ENCODE data around the gene TSPAN9. TPM values are rescaled to one million over a fixed set of nuclear protein-coding genes. Genes with fewer than 3 reads are reported as not detected.

The TSPAN9 gene
- total and polyA plus RNA-seq, 4 donors: 17.4 to 62.9 (median 34.2) TPM

DNA sequence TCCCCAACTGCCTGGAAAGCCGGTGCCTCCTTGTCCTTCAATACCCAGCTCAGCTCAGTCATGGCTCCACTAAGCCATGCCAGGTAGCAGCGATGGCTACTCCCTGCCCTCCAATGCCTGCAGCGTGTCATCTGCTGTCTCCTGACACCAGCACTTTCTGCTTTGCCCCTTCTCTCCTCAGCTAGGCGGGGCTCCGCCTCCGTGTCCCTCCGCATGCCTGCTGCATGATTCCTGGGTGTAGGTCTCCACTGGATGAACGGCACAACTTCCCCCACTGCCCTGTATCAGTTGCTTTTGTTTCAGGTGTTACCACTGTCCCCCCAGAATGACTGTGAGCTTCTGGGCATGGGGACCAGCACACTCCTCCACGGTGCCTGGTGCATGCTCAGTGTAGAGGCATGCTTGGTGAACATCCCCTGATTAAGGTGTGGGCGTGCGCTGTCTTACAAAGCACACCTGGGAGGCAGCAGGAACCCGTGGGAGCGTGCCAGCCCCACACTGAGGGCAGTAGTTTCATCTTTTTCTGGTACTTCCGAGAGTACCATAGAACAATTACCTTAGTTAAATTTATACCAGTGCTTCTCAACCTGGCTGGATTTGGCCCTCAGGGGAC, 234.4 kb downstream of the TSPAN9 start:
- no peak for DNase-seq (ENCODE audit: low spot score)
- WGBS: 85% methylated on average over 14 of the region's 14 CpGs
- peaks cover 0 to 2% (median 0%) of the 10 kb centered on the region in 4 donors for H3K27me3 ChIP-seq (ENCODE audit: control insufficient read depth in 4 of 4, insufficient read depth in 4 of 4, low read length in 3 of 4)
- no peak overlapping the region for H3K27ac ChIP-seq (ENCODE audit: low read depth in 1 of 2, low read length in 2 of 2)
- no peaks in the 10 kb centered on the region for H3K9me3 ChIP-seq (ENCODE audit: control insufficient read depth in 4 of 4, low read length in 3 of 4)
- TF ChIP-seq, protein P1, sequence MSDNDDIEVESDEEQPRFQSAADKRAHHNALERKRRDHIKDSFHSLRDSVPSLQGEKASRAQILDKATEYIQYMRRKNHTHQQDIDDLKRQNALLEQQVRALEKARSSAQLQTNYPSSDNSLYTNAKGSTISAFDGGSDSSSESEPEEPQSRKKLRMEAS (IDR thresholded peaks at IDR 0.05): no peak
- TF ChIP-seq HNF4G (IDR thresholded peaks at IDR 0.05) (no peak), RAD21 (IDR thresholded peaks at IDR 0.05) (no peak), YY1 (IDR thresholded peaks at IDR 0.05) (no peak), EGR1 (IDR thresholded peaks at IDR 0.05; ENCODE audit: low read depth in 2 of 2) (no peak), JUND (IDR thresholded peaks at IDR 0.05) (no peak), HNF4A (conservative IDR thresholded peaks at IDR 0.05) (no peak), SP1 (IDR thresholded peaks at IDR 0.05) (no peak), GABPA (IDR thresholded peaks at IDR 0.05 in 1 of 2, conservative IDR thresholded peaks at IDR 0.05 in 1 of 2) (no peak), RXRA (IDR thresholded peaks at IDR 0.05) (no peak), FOXA2 (IDR thresholded peaks at IDR 0.05) (no peak), FOXA1 (IDR thresholded peaks at IDR 0.05) (no peak)
- TF ChIP-seq, protein P2, sequence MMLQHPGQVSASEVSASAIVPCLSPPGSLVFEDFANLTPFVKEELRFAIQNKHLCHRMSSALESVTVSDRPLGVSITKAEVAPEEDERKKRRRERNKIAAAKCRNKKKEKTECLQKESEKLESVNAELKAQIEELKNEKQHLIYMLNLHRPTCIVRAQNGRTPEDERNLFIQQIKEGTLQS (IDR thresholded peaks at IDR 0.05): no peak
- TF ChIP-seq, protein P3, sequence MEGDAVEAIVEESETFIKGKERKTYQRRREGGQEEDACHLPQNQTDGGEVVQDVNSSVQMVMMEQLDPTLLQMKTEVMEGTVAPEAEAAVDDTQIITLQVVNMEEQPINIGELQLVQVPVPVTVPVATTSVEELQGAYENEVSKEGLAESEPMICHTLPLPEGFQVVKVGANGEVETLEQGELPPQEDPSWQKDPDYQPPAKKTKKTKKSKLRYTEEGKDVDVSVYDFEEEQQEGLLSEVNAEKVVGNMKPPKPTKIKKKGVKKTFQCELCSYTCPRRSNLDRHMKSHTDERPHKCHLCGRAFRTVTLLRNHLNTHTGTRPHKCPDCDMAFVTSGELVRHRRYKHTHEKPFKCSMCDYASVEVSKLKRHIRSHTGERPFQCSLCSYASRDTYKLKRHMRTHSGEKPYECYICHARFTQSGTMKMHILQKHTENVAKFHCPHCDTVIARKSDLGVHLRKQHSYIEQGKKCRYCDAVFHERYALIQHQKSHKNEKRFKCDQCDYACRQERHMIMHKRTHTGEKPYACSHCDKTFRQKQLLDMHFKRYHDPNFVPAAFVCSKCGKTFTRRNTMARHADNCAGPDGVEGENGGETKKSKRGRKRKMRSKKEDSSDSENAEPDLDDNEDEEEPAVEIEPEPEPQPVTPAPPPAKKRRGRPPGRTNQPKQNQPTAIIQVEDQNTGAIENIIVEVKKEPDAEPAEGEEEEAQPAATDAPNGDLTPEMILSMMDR (IDR thresholded peaks at IDR 0.05; ENCODE audit: low read depth, low read length, missing input control): no peak
- TF ChIP-seq, protein P4, sequence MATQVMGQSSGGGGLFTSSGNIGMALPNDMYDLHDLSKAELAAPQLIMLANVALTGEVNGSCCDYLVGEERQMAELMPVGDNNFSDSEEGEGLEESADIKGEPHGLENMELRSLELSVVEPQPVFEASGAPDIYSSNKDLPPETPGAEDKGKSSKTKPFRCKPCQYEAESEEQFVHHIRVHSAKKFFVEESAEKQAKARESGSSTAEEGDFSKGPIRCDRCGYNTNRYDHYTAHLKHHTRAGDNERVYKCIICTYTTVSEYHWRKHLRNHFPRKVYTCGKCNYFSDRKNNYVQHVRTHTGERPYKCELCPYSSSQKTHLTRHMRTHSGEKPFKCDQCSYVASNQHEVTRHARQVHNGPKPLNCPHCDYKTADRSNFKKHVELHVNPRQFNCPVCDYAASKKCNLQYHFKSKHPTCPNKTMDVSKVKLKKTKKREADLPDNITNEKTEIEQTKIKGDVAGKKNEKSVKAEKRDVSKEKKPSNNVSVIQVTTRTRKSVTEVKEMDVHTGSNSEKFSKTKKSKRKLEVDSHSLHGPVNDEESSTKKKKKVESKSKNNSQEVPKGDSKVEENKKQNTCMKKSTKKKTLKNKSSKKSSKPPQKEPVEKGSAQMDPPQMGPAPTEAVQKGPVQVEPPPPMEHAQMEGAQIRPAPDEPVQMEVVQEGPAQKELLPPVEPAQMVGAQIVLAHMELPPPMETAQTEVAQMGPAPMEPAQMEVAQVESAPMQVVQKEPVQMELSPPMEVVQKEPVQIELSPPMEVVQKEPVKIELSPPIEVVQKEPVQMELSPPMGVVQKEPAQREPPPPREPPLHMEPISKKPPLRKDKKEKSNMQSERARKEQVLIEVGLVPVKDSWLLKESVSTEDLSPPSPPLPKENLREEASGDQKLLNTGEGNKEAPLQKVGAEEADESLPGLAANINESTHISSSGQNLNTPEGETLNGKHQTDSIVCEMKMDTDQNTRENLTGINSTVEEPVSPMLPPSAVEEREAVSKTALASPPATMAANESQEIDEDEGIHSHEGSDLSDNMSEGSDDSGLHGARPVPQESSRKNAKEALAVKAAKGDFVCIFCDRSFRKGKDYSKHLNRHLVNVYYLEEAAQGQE (IDR thresholded peaks at IDR 0.05): no peak
- TF ChIP-seq, protein P5, sequence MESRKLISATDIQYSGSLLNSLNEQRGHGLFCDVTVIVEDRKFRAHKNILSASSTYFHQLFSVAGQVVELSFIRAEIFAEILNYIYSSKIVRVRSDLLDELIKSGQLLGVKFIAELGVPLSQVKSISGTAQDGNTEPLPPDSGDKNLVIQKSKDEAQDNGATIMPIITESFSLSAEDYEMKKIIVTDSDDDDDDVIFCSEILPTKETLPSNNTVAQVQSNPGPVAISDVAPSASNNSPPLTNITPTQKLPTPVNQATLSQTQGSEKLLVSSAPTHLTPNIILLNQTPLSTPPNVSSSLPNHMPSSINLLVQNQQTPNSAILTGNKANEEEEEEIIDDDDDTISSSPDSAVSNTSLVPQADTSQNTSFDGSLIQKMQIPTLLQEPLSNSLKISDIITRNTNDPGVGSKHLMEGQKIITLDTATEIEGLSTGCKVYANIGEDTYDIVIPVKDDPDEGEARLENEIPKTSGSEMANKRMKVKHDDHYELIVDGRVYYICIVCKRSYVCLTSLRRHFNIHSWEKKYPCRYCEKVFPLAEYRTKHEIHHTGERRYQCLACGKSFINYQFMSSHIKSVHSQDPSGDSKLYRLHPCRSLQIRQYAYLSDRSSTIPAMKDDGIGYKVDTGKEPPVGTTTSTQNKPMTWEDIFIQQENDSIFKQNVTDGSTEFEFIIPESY (IDR thresholded peaks at IDR 0.05): no peak
- H3K36me3 ChIP-seq (ENCODE audit: control insufficient read depth in 4 of 4, insufficient read depth in 3 of 4, low read depth in 1 of 4, low read length in 3 of 4): no peaks in the 10 kb centered on the region
- H3K9ac ChIP-seq (ENCODE audit: low read depth in 1 of 2, low read length in 2 of 2): no peak overlapping the region
- peaks cover 0 to 5% (median 1%) of the 10 kb centered on the region in 4 donors for H3K4me1 ChIP-seq (ENCODE audit: control insufficient read depth in 4 of 4, insufficient read depth in 4 of 4, low read length in 3 of 4)
- no peak overlapping the region for H3K4me3 ChIP-seq (ENCODE audit: low read depth in 1 of 3, low read length in 3 of 3)

Measured in liver (tissue), 9 donors.